ENCODE results near the gene PTPRG. TPM values are rescaled to one million over a fixed set of nuclear protein-coding genes. Genes with fewer than 3 reads are reported as not detected.

PTPRG gene
- total and polyA plus RNA-seq, 8 donors = 50.9 to 88.4 (median 54.4) TPM

DNA sequence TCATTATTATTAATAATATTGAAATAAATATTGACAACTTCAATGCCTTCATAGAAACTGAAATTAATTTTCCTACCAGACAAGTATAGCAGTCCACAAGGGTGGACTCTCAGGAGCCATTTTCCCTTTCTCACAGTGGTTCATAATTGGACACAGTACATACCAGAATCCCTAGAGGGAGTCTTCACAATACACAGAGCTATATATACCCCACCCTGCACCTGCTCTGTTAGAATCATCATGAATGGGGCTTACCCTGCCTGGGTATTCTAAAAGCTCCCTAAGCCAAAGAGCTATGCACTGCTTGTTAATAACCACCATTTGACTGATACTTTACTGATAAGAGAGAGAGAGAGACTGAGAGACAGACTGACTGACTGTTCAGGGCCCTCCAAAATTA, 677.1 kb downstream of the PTPRG start:
- Histone ChIP-seq H3K9me3 (no peaks in the 10 kb centered on the region), H3K27ac (no peak overlapping the region), H3K4me1 (peaks cover 0 to 6% of the 10 kb centered on the region in 2 donors), H3K4me3 (no peak overlapping the region), H3K36me3 (no peaks in the 10 kb centered on the region), H3K27me3 (no peaks in the 10 kb centered on the region)
- no peak for ATAC-seq
- TF ChIP-seq, protein P1, sequence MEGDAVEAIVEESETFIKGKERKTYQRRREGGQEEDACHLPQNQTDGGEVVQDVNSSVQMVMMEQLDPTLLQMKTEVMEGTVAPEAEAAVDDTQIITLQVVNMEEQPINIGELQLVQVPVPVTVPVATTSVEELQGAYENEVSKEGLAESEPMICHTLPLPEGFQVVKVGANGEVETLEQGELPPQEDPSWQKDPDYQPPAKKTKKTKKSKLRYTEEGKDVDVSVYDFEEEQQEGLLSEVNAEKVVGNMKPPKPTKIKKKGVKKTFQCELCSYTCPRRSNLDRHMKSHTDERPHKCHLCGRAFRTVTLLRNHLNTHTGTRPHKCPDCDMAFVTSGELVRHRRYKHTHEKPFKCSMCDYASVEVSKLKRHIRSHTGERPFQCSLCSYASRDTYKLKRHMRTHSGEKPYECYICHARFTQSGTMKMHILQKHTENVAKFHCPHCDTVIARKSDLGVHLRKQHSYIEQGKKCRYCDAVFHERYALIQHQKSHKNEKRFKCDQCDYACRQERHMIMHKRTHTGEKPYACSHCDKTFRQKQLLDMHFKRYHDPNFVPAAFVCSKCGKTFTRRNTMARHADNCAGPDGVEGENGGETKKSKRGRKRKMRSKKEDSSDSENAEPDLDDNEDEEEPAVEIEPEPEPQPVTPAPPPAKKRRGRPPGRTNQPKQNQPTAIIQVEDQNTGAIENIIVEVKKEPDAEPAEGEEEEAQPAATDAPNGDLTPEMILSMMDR (IDR thresholded peaks at IDR 0.05) = no peak
- intact Hi-C loops (cut with DNase I) = no loop called here
- DNase-seq = no peak

- H3K36me3 ChIP-seq = no peaks in the 10 kb centered on the region
- TF ChIP-seq, protein P1 (IDR thresholded peaks at IDR 0.05) = no peak
- DNase-seq (no peak), ATAC-seq (no peak)
- H3K4me1 ChIP-seq = no peaks in the 10 kb centered on the region
- no peaks in the 10 kb centered on the region for H3K27me3 ChIP-seq
- H3K4me3 ChIP-seq = no peak overlapping the region
- H3K9me3 ChIP-seq = no peaks in the 10 kb centered on the region
- intact Hi-C loops (cut with DNase I) = no loop called here
- H3K27ac ChIP-seq = no peak overlapping the region
Observed at GRCh38 chr3:62241279-62241678, 679.9 kb downstream of the PTPRG start.

DNA sequence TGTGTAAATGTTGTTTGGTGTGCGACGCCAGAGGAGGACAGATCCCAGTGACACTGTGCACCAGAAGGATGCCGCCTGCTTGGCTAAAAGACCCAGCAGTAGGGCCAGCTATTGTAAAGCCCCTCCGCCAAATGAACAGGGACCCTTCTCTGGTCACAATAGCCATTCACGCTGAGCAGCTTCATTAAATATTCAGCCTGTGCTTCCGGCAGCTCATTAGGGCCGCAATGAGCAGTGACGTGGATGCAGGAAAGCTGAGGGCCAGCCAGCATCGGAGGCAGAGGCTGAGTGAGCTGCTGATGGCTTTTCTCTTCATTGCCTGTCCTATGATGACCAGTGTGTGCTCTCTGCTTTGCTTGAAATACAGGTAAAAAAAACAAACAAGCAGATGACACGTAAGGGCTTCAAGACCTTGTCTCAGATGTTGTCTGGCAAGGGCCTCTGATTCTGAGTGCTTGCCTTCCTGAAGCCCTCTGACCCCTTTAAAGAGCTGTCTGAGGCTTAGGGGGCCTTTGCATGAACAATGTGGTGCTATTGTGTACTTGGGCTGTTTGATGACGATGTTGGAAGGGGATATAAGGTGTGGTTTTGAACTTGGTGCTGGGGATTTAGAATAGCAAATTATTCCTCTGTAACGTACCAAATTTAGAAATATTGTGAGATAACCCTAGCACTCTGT, 681.6 kb downstream of the PTPRG start:
- no peak for DNase-seq
- TF ChIP-seq, protein P1 (IDR thresholded peaks at IDR 0.05) = no peak
- Histone ChIP-seq H3K4me1 (no peaks in the 10 kb centered on the region), H3K27ac (no peak overlapping the region), H3K27me3 (no peaks in the 10 kb centered on the region), H3K4me3 (no peak overlapping the region), H3K36me3 (no peaks in the 10 kb centered on the region), H3K9me3 (no peaks in the 10 kb centered on the region)
- no peak for ATAC-seq
- intact Hi-C loops (cut with DNase I) = no loop called here

DNA sequence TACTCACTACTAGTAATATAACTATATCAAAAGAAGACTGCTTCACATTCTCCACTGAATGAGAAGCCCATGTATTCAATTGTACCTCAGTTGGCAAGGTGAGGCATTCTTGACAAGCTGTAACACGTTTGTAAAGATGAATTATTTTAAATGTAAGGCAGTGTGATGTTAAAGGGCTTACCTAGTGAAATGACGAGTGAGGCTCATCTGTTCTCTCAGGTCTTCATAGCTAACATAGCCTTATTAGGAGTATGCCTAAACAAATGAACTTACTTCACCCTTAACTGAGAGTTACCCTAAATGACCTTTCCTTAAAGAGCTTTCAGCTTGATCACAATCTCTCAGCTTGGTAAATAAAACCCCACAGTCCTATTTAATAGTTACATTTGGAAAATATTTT, 684.7 kb downstream of the PTPRG start:
- no peak overlapping the region for H3K4me3 ChIP-seq
- intact Hi-C loops (cut with DNase I) = no loop called here
- H3K27ac ChIP-seq = no peak overlapping the region
- no peaks in the 10 kb centered on the region for H3K36me3 ChIP-seq
- H3K9me3 ChIP-seq = no peaks in the 10 kb centered on the region
- TF ChIP-seq, protein P1 (IDR thresholded peaks at IDR 0.05) = no peak
- no peak for DNase-seq
- ATAC-seq = no peak
- peaks cover 0 to 3% of the 10 kb centered on the region in 2 donors for H3K4me1 ChIP-seq
- no peaks in the 10 kb centered on the region for H3K27me3 ChIP-seq

DNA sequence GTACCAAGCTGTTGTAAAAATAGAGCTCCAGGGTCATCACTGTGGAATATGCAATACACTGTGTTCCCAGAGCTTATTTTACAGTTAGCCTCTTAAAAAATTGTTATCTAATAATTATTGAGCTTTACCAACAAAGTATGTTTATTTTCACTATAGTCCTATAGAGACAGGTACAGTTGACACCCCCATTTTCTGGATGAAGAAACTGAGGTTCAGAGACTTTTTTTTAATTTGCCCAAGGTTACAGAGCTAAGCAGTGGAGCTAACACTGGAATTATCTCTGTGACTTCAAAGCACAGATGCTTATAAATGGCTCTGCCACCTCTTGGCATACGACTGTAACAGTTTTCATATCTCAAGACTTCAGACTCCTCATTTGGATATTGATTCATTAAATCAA, 685.6 kb downstream of the PTPRG start:
- TF ChIP-seq, protein P1 (IDR thresholded peaks at IDR 0.05) = no peak
- H3K4me3 ChIP-seq = no peak overlapping the region
- intact Hi-C loops (cut with DNase I) = no loop called here
- no peak for DNase-seq
- no peaks in the 10 kb centered on the region for H3K27me3 ChIP-seq
- no peak for ATAC-seq
- no peak overlapping the region for H3K27ac ChIP-seq
- no peaks in the 10 kb centered on the region for H3K9me3 ChIP-seq
- no peaks in the 10 kb centered on the region for H3K36me3 ChIP-seq
- peaks cover 0 to 3% of the 10 kb centered on the region in 2 donors for H3K4me1 ChIP-seq

Data from left lung (tissue), 10 donors.